Stimulated activated CD8-positive, alpha-beta memory T cell treated with anti-CD3 and anti-CD28 coated beads, Interleukin-7, amount 100 ng/mL, for 4 hours (primary cell): ENCODE data around the gene TPBG.
"Not testable (repeated sequence)": the region's sequence is repeated elsewhere in the genome, so short reads cannot be mapped to it uniquely, and the experiment has no call there.

Experiments used
- DNase-seq, 2 donors: peaks; one replicate each; pipeline ENCODE4 v3.0.0-alpha.2; 2020; ENCODE audit warnings: low read depth in 2 of 2

TPBG gene

GRCh38 chr6:82374516-82374915 lies 10.9 kb downstream of the TPBG start:
- no peak for DNase-seq

DNA sequence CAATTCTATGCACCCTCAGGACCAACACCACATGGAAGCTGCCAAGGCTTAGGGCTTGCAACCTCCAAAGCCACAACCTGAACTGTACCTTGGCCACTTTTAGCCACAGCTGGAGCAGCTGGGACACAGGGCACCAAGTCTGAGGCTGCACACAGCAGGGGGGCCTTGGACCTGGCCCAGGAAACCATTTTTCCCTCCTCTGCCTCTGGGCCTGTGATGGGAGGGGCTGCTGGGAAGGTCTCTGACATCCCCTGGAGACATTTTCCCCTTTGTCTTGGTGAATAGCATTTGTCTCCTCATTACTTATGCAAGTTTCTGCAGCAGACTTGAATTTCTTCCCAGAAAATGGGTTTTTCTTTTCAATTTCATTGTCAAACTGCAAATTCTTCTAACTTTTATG lies 13.0 kb downstream of the TPBG start:
- DNase-seq, result no peak

DNA sequence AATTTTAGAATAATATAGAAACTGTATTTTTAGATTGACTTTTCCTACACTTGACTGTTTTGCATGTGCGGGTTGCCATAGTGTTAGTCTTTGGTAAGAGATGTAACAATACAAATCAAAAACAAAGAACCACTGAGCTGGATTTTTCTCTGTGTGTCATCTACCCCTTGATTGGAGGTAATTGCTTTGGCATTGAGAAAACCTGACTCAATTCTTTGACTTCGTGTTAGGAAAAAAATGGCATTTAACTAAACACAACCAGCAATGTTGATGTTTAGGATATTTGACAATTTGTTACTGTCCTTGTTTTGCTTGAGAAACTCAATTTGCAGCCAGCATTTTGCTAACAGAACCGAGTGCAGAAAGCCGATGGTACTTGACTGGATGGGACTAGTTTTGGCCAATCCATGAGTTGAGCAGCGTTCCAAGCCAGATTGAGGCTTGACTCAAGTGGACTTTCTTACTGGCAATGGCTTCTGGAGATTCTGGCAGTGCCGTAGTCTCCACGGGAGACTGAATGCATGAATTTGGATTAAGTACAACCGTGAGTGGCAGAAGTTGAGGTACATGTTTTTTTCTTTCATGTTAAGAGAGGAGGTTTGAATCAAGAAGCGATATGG lies 17.1 kb downstream of the TPBG start:
- no peak for DNase-seq

DNA sequence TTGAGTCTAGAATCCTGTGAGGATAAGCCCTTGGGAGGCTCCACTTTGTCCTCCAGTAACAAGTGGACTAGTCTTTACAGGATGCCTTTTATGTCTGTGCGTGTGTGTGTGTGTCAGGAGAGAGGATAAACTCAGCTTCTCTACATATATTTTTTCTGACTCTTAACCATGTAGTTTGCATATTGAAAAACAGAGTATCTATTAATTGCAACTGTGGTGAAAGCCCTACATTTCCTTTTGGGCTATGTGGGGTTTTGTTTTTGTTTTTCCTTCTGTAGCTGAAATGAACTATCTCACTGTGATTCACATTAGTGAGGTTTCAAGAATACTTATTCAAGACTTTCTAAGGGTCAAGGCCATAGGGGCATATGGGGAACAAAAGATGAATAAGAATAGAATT lies 17.7 kb downstream of the TPBG start:
- no peak for DNase-seq

DNA sequence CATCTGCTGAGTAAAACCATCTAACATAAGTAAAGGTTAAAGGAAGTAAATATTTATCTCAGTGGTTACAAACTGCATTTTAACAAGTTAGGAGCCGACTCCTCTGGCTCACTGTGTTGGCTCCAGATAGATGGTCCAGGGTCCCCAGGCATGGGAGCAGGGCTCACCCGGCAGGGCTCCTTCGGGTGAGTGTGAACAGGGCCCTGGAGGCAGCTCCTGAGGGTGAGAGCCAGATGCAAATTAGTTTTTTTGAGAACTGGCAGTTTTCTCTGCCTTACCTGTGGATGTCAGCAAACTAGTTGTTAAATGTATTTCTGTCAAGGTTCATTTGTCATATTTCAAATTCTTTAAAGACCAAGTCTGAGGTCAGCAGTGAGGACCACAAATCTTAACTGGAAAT lies 21.5 kb downstream of the TPBG start:
- DNase-seq, result no peak

- DNase-seq, result no peak
Measured at GRCh38 chr6:82385546-82385945, 21.9 kb downstream of the TPBG start.

- no peak for DNase-seq
Measured at GRCh38 chr6:82385961-82386360, 22.3 kb downstream of the TPBG start.

GRCh38 chr6:82394770-82395169 lies 31.2 kb downstream of the TPBG start:
- not testable (repeated sequence) for DNase-seq

DNA sequence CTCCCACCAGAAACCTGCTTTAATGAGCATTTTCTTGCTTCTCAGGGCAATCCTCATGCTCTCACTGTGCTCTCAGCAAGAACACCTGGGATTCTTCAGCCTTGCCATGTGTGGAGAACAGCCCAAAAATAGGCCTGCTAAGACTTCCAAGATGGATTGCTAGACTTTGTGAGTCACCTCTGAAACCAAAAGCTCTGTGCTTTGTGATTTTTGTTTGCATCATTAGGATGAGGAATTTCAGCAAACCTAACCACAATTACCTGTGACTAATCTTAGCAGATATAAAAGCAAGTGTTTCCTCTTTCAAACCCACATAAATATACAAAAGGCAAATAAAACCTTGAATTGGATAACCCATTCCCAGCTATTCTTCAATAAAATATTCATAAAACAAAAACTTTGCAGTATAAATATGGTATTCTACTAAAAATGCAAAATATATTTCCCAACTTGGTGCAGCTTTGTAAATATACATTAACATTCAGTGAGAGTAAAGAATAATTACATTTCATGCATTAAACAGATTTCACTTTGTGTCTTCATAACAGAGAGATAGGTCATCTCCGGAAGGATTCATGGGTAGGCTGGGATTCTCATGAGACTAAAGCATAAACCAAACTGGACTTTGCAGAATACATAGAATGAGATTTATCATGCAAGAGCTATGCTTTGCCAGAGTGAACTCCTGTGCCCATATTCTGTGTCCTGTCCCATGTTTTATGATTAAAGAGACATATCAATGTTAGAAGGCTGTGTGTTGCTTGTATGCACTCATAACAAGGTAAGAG lies 33.5 kb downstream of the TPBG start:
- DNase-seq, result no peak

DNA sequence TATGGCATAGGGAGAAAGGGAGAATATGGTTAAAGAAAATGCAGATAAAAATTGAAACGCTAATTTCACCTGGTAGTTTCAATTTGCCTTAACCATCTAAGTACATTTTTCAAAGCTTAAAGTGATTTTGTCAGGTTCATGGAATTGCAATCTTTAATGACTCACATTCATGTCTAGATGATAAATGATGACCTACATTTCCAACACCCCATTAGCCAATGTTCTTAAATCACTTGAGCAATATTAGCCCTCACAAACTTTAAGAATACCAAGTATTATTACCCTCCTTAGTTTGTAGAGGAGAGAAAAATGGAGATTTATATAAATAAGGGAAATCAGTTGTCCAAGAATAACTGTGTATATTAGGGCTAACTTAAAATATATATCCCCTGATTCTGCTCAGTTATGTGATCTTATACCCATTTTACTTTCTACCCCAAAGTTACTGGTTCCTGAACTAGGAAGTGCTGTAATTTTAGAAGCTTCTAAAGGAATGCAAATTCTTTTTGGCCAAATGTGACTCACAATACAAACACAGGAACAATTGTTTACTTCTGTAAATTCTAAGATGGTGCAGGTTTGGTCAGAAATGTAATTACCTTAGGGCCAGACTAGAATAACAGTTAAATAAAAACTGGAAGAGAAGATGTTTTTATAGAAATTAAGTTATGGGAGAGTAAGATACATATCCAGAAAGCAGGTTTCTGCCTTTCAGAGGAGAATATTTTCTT lies 34.5 kb downstream of the TPBG start:
- DNase-seq, result no peak

DNA sequence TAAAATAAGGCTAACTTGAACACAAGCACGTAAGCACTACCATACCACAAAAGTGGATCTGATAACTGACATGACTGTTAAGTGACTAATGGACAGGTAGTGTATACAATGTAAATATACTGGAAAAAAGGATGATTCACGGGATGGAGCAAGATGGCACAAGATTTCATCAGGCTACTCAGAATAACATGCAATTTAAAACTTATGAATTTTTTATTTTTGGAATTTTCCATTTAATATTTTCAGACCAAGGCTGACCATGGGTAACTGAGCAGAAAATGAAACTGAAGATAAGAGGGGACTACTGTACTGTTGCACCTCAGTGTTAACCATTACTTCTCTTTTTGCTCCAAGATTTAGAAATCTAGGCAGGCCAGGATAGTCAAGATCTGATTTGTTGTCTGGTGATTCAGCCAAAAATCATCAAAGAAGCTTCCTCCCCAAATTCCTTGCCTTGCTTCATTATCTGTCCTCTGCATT lies 45.4 kb downstream of the TPBG start:
- DNase-seq, result no peak

DNA sequence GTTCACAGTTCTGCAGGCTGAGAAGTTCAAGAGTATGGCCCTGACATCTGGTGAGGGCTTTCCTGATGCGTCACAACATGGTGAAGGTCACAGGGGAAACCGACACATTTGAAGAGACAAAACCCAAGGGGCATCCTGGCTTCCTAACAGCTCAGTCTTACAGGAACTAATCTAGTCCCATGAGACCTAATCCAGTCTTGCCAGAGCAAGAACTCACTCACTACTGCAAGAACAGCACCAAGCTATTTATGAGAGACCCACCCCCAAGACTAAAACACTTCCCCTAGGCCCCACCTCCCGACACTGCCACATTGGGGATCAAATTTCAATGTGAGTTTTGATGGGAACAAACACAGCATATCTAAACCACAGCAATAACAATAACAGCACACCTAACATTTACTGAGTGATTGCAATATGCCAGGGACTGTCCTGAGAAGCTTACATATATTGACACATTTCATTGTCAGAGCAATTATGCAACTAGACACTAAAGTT lies 46.6 kb downstream of the TPBG start:
- no peak for DNase-seq

DNA sequence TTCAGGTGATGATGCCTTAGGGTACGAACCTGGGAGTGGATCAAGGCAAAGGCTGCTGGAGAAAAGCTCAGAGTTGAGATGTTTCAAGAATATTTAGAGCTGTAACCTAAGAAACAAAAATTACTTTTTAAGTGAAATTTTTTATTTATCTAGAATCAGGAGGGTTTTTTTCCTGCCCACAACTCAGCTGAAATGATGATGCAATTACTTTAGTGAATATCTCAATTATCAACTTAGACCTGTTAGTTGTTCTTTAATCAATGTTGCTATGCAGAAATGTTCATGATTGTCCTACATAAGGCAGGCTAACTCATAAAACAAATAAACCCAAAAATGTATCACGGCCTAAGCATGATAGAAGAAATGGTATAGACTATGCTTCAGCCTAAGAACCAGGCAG lies 50.3 kb downstream of the TPBG start:
- no peak for DNase-seq

GRCh38 chr6:82415820-82416219 lies 52.2 kb downstream of the TPBG start:
- DNase-seq, result no peak

GRCh38 chr6:82416346-82416745 lies 52.7 kb downstream of the TPBG start:
- DNase-seq, result no peak
